PFSK-1 (cell line): Measurements from ENCODE around the gene ISYNA1.

Experiments used
- FOXP2 ChIP-seq: optimal IDR thresholded peaks from 2 replicates; pipeline ENCODE3; 2011; ENCODE audit warnings: borderline replicate concordance, control low read depth, inconsistent platforms; ENCODE audit not compliant: insufficient read depth; ENCODE audit errors: extremely low read length, extremely low read depth
- POLR2AphosphoS5 ChIP-seq: IDR thresholded peaks from 2 replicates; pipeline ENCODE4 v1.6.1; 2012; ENCODE audit warnings: low read depth, mild to moderate bottlenecking, control low read depth, low read length, moderate library complexity
- SIN3A ChIP-seq: IDR thresholded peaks from 2 replicates; pipeline ENCODE4 v1.6.1; 2012; ENCODE audit warnings: mild to moderate bottlenecking, low read length, moderate library complexity, borderline replicate concordance; ENCODE audit not compliant: insufficient read depth
- TAF1 ChIP-seq: IDR thresholded peaks from 2 replicates; pipeline ENCODE4 v1.6.1; 2012; ENCODE audit warnings: low read length, control low read depth, borderline replicate concordance; ENCODE audit not compliant: insufficient read depth
- TF ChIP-seq, protein P1 (sequence below), 2 experiments: IDR thresholded peaks; 2 replicates each; pipeline versions ENCODE4 v1.6.1 to v1.8.0; 2011 to 2012; ENCODE audit warnings: low read depth in 2 of 2, low read length in 2 of 2, control low read depth in 1 of 2, inconsistent platforms in 1 of 2, mild to moderate bottlenecking in 1 of 2, moderate library complexity in 1 of 2; ENCODE audit not compliant: insufficient read depth in 1 of 2

Gene ISYNA1

DNA sequence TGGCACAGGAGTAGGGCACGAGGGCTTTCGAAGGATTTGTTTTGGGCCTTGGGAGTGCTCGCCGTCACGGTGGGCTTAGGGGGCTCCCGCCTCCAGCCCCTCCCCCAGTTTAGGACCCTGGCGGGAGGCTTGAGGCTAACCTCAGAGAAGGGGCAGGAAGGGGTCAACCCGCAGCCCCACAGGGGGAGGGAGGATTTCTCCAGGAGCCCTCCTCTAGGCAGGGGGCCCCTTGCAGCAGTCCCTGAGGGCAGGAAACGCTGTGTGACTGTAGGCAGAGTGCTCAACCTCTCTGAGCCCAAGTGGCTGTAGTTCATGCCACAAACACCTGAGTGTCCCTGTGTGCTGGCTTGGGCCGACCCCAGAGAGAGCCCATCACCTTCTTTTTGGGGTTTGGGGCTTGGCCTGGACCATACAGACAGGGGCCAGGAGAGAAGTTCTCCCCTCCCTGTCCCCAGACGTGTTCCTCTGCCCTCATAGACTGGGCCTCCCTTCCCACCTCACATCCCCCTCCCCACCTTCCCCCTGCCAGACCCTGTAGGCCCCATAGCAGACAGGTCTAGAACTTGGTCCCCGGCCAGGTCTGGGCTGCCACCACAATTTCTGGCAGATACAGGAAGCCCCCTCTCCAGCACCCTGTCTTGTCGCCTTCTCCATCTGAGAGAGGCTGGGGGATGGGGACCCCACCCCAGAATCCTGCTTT is 8.1 kb downstream of the ISYNA1 start:
- TF ChIP-seq TAF1 (no peak), SIN3A (no peak), POLR2AphosphoS5 (no peak), FOXP2 (no peak)
- TF ChIP-seq, protein P1, sequence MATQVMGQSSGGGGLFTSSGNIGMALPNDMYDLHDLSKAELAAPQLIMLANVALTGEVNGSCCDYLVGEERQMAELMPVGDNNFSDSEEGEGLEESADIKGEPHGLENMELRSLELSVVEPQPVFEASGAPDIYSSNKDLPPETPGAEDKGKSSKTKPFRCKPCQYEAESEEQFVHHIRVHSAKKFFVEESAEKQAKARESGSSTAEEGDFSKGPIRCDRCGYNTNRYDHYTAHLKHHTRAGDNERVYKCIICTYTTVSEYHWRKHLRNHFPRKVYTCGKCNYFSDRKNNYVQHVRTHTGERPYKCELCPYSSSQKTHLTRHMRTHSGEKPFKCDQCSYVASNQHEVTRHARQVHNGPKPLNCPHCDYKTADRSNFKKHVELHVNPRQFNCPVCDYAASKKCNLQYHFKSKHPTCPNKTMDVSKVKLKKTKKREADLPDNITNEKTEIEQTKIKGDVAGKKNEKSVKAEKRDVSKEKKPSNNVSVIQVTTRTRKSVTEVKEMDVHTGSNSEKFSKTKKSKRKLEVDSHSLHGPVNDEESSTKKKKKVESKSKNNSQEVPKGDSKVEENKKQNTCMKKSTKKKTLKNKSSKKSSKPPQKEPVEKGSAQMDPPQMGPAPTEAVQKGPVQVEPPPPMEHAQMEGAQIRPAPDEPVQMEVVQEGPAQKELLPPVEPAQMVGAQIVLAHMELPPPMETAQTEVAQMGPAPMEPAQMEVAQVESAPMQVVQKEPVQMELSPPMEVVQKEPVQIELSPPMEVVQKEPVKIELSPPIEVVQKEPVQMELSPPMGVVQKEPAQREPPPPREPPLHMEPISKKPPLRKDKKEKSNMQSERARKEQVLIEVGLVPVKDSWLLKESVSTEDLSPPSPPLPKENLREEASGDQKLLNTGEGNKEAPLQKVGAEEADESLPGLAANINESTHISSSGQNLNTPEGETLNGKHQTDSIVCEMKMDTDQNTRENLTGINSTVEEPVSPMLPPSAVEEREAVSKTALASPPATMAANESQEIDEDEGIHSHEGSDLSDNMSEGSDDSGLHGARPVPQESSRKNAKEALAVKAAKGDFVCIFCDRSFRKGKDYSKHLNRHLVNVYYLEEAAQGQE (IDR thresholded peaks at IDR 0.05; ENCODE audit: insufficient read depth in 1 of 2, low read depth in 2 of 2, low read length in 2 of 2) = no peak

DNA sequence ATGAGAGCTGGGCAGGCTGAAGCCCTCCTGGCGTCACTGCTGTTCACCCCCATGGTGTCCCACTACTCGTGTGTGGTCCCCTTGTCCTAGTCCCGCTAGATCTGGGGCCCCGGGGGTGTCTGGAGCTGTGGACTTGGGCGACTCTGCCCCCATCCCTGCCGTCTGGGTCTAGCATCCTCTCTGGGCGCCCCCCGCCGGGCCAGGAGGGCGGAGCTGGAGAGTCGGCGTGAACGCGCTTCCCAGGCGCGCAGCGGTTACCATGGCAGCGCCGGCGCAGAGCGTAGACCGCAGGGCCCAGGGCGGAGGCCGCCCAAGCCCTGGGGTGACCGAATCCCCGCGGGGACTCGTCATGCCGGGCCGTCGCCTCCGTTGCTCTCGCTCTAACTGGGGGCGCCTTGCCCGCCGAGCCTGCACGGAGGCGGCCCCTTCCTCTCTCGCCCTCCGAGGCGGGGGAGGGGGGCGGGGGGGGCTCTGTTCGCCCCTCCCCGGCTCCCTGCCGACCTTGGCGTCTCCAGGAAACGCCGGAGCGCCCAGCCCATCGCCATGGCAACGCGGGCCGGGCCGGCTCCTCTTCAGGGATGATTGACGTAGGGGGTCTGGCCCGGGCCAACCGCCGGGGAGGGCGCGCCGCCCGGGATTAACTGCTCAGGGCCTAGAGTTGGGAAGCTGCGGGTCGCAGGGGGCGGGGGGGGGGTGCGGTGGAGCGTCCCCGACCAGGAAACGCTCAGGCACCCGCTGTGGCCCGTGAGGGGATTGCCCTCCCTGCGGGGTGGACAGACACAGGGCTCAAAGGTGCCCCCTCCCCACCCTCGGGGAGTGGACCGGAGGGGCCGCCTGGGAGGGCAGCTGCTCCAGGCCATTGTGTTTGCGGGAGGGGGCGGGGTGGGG is 8.9 kb downstream of the ISYNA1 start:
- TF ChIP-seq TAF1 (no peak), FOXP2 (no peak), SIN3A (no peak), POLR2AphosphoS5 (no peak)
- TF ChIP-seq, protein P1 (IDR thresholded peaks at IDR 0.05; ENCODE audit: insufficient read depth in 1 of 2, low read depth in 2 of 2, low read length in 2 of 2) = no peak

DNA sequence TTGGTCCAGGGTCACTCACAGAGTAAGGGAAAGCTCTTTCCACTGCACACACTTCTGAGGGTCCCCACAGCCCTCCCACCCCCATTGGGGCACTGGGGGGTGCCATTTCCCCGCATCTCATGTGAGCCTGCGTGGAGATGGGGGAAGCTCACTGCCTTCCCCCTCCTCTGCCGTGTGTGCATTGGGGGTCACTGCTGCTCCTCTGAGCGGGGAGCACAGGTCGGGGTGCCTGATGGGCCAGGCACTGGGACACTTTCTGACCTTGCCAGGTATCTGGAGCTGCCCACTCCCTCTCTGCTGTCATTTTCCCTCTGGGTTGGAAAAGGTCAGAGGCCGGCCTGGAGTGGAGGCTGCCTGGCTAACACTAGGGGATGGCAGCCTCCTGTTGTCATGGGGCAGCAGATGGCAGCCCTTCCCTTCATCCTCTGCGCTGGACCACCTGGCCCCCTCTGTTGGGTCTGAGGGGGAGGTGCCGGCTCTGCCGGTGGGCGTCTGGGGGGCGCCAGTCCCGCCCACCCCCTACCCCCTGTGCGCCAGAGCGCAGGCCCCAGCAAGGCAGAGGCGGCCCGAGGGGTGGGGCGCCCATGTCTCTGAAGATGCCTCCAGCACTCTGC is 9.7 kb downstream of the ISYNA1 start:
- TF ChIP-seq TAF1 (no peak), FOXP2 (no peak), SIN3A (no peak), POLR2AphosphoS5 (no peak)
- TF ChIP-seq, protein P1 (IDR thresholded peaks at IDR 0.05; ENCODE audit: insufficient read depth in 1 of 2, low read depth in 2 of 2, low read length in 2 of 2) = no peak

DNA sequence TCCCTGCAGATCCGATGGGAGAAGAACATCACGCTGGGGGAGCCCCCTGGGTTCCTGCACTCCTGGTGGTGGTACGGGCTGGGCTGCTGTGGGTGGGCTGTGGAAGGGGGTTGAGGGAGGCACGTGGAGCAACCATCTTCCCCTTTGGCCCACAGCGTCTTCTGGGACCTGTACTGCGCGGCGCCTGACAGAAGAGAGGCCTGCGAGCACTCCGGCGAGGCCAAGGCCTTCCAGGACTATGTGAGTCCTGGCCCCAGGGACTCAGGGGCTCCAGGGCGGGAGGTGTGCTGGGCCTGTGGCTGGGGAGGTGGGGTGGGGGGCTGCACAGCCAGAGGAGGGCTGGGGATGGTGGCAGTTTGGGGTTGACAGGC is 10.2 kb downstream of the ISYNA1 start:
- no peak for TF ChIP-seq TAF1

DNA sequence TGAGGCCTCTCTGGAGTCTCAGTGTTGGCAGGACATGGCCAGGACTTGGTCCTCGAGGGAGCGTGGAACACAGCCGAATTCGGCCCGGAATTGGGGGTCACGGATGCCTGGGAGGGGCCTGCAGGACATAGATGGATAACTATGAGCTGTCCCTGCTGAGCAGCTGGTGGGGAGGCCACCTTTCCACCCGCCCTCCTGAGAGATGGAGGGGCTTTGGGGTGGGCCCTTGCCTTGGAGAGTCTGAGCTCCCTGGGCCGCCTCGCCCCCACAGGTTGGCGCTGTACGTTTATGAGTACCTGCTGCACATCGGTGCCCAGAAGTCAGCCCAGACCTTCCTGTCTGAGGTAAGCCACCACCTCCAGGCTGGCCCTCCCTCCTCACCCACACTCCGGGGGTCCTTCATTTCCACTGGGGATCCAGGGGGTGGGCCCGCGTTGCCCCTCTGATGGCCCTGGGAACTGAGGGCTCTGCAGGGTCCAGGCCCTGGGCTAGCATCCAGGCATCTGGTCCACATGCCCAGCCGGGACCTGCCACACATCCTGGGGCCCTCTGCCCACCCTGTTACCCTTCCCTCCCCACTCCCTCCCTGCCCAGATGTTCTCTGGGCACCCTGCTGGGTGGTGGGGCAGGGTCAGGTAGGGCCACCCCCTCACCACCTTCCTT is 10.7 kb downstream of the ISYNA1 start:
- TF ChIP-seq, protein P1 (IDR thresholded peaks at IDR 0.05; ENCODE audit: insufficient read depth in 1 of 2, low read depth in 2 of 2, low read length in 2 of 2) = no peak
- TF ChIP-seq POLR2AphosphoS5 = no peak
- TF ChIP-seq TAF1 = no peak
- TF ChIP-seq FOXP2 = no peak
- no peak for TF ChIP-seq SIN3A
